H1 (cell line): ENCODE measurements around the gene TMEM30A. TPM values are rescaled to one million over a fixed set of nuclear protein-coding genes. Genes with fewer than 3 reads are reported as not detected.

Source experiments
- CTCF ChIA-PET: fragments of 300-600 bp; sonication (Branson Sonifier 250); formaldehyde crosslinking; loops from one replicate; lab custom pipeline; 2021; ENCODE audit not compliant: partially characterized antibody; lab: Charles Lee
- POLR2A ChIA-PET: fragments of 300-600 bp; sonication (Branson Sonifier 250); formaldehyde crosslinking; loops from one replicate; lab custom pipeline; 2021; ENCODE audit warnings: inconsistent platforms; ENCODE audit not compliant: partially characterized antibody; lab: Charles Lee
- DNase-seq, 2 experiments: peaks; one replicate each; pipeline versions ENCODE4 v3.0.0 to v3.0.0-alpha.2; 2010 to 2022; ENCODE audit warnings: low spot score in 2 of 2, low read depth in 1 of 2, mixed read lengths in 1 of 2
- FAIRE-seq: peaks from 2 replicates; lab custom pipeline; 2011; peaks lifted over from hg19 to GRCh38; lab: Jason Lieb, UNC
- H2AFZ ChIP-seq: 2 replicates; pipeline ENCODE4 v1.8.1; 2012; ENCODE audit warnings: low read length, inconsistent platforms
- H2AK5ac ChIP-seq: 2 replicates; pipeline ENCODE4 v1.6.1; 2013; ENCODE audit warnings: low read depth, low read length
- H2BK120ac ChIP-seq: replicated peaks from 2 replicates; pipeline ENCODE3; 2013; ENCODE audit warnings: low read depth, low read length, inconsistent platforms
- H2BK12ac ChIP-seq: 2 replicates; pipeline ENCODE4 v1.6.1; 2013; ENCODE audit warnings: low read depth, low read length
- H2BK15ac ChIP-seq: 2 replicates; pipeline ENCODE4 v1.6.1; 2013; ENCODE audit warnings: low read length
- H2BK20ac ChIP-seq: 2 replicates; pipeline ENCODE4 v1.6.1; 2013; ENCODE audit warnings: low read length
- H2BK5ac ChIP-seq: 2 replicates; pipeline ENCODE4 v1.6.1; 2013; ENCODE audit warnings: low read depth, low read length
- H3K14ac ChIP-seq: 2 replicates; pipeline ENCODE4 v1.6.1; 2013; ENCODE audit warnings: inconsistent platforms; ENCODE audit not compliant: insufficient read length
- H3K18ac ChIP-seq: 2 replicates; pipeline ENCODE4 v1.6.1; 2013; ENCODE audit warnings: low read length; ENCODE audit errors: extremely low read depth
- H3K23ac ChIP-seq: 2 replicates; pipeline ENCODE4 v1.6.1; 2013; ENCODE audit warnings: inconsistent platforms; ENCODE audit not compliant: insufficient read length
- H3K23me2 ChIP-seq: 2 replicates; pipeline ENCODE4 v1.6.1; 2013; ENCODE audit warnings: low read depth, low read length
- H3K27ac ChIP-seq: 2 replicates; pipeline ENCODE4 v1.6.1; 2011; ENCODE audit warnings: low read depth, low read length, inconsistent platforms
- H3K27me3 ChIP-seq, 4 experiments: replicated peaks in 1 of 4; 1 replicate in 1 of 4; 2 replicates in 3 of 4; pipeline versions ENCODE4 v1.6.1 to v1.8.1; 2011 to 2013; ENCODE audit warnings: low read length in 3 of 4, mild to moderate bottlenecking in 3 of 4, inconsistent platforms in 2 of 4, mixed read lengths in 2 of 4, moderate library complexity in 1 of 4; ENCODE audit not compliant: control insufficient read depth in 3 of 4, insufficient read depth in 3 of 4; ENCODE audit errors: extremely low read depth in 1 of 4
- H3K36me3 ChIP-seq, 4 experiments: 2 replicates each; pipeline versions ENCODE4 v1.6.1 to v1.8.1; 2011 to 2013; ENCODE audit warnings: mild to moderate bottlenecking in 4 of 4, low read length in 3 of 4, moderate library complexity in 2 of 4, control low read depth in 1 of 4, inconsistent platforms in 1 of 4; ENCODE audit not compliant: insufficient read depth in 4 of 4, control insufficient read depth in 2 of 4
- H3K4ac ChIP-seq: replicated peaks from 2 replicates; pipeline ENCODE3; 2013; ENCODE audit warnings: low read length, low read depth, mixed read lengths, inconsistent platforms; ENCODE audit not compliant: insufficient read length
- H3K4me1 ChIP-seq, 4 experiments: replicated peaks in 1 of 4; 1 replicate in 1 of 4; 2 replicates in 3 of 4; pipeline versions ENCODE4 v1.6.1 to v1.8.1; 2011 to 2013; ENCODE audit warnings: low read length in 3 of 4, inconsistent platforms in 2 of 4, mixed read lengths in 1 of 4; ENCODE audit not compliant: insufficient read depth in 4 of 4, control insufficient read depth in 3 of 4
- H3K4me2 ChIP-seq, 2 experiments: 2 replicates each; pipeline versions ENCODE4 v1.6.1 to v1.8.1; 2011 to 2013; ENCODE audit warnings: low read depth in 2 of 2, low read length in 2 of 2, control low read depth in 1 of 2, inconsistent platforms in 1 of 2, mild to moderate bottlenecking in 1 of 2; ENCODE audit not compliant: insufficient read depth in 1 of 2
- H3K4me3 ChIP-seq, 4 experiments: fragments of 200-600, 300-600 bp in 1 of 4; sonication (generic), shearing (Covaris generic), sonication (Bioruptor Twin) in 1 of 4; 2 replicates each; pipeline versions ENCODE4 v1.5.1 to v1.8.1; 2011 to 2016; ENCODE audit warnings: low read length in 4 of 4, low read depth in 3 of 4, control low read depth in 2 of 4, inconsistent platforms in 2 of 4, mild to moderate bottlenecking in 2 of 4, mixed read lengths in 1 of 4, moderate library complexity in 1 of 4; ENCODE audit not compliant: insufficient read depth in 2 of 4; ENCODE audit errors: extremely low read depth in 1 of 4
- H3K56ac ChIP-seq: replicated peaks from 2 replicates; pipeline ENCODE3; 2013; ENCODE audit warnings: low read depth, mild to moderate bottlenecking, mixed read lengths, low read length, inconsistent platforms; ENCODE audit not compliant: insufficient read length
- H3K79me1 ChIP-seq: 2 replicates; pipeline ENCODE4 v1.6.1; 2013; ENCODE audit warnings: low read depth, low read length, control low read depth
- H3K79me2 ChIP-seq, 2 experiments: 2 replicates each; pipeline versions ENCODE4 v1.6.1 to v1.8.1; 2012 to 2013; ENCODE audit warnings: low read length in 2 of 2, mild to moderate bottlenecking in 2 of 2, inconsistent platforms in 1 of 2; ENCODE audit not compliant: insufficient read depth in 2 of 2, control insufficient read depth in 1 of 2
- H3K9ac ChIP-seq, 4 experiments: replicated peaks in 1 of 4; 1 replicate in 1 of 4; 2 replicates in 3 of 4; pipeline versions ENCODE4 v1.6.1 to v1.8.1; 2011 to 2013; ENCODE audit warnings: low read depth in 3 of 4, low read length in 3 of 4, control low read depth in 2 of 4, mild to moderate bottlenecking in 2 of 4, moderate library complexity in 2 of 4, inconsistent platforms in 1 of 4; ENCODE audit errors: extremely low read depth in 1 of 4
- H3K9me3 ChIP-seq, 2 experiments: 2 replicates each; pipeline versions ENCODE4 v1.6.1 to v1.8.1; 2012 to 2013; ENCODE audit warnings: mild to moderate bottlenecking in 2 of 2, moderate library complexity in 2 of 2, control low read depth in 1 of 2, inconsistent platforms in 1 of 2, low read depth in 1 of 2, low read length in 1 of 2, mixed read lengths in 1 of 2; ENCODE audit not compliant: insufficient read depth in 2 of 2
- H4K20me1 ChIP-seq, 2 experiments: replicated peaks in 1 of 2; 2 replicates each; pipeline versions ENCODE3 to v1.8.1; 2011 to 2013; ENCODE audit warnings: inconsistent platforms in 2 of 2, low read length in 2 of 2, mild to moderate bottlenecking in 1 of 2; ENCODE audit not compliant: insufficient read depth in 2 of 2, control insufficient read depth in 1 of 2
- H4K5ac ChIP-seq: 2 replicates; pipeline ENCODE4 v1.6.1; 2013; ENCODE audit warnings: low read length, low read depth, mixed read lengths, inconsistent platforms; ENCODE audit not compliant: insufficient read length
- H4K8ac ChIP-seq: 2 replicates; pipeline ENCODE4 v1.8.0; 2013; ENCODE audit warnings: mild to moderate bottlenecking, moderate library complexity, low read length, inconsistent platforms; ENCODE audit not compliant: insufficient read depth; ENCODE audit errors: extremely low read depth
- H4K91ac ChIP-seq: replicated peaks from 2 replicates; pipeline ENCODE3; 2013; ENCODE audit warnings: low read length, mixed read lengths, inconsistent platforms; ENCODE audit not compliant: insufficient read length
- TAF7 ChIP-seq: optimal IDR thresholded peaks from 2 replicates; pipeline ENCODE3; 2011; ENCODE audit warnings: low read depth, mild to moderate bottlenecking, inconsistent platforms, low read length, moderate library complexity, borderline replicate concordance
- WGBS, 2 experiments: shearing (Covaris generic) in 1 of 2; methylation state at CpG; one replicate each; pipeline versions ENCODE4 v1.1.6 to v1.1.7; 2013 to 2015; ENCODE audit warnings: low lambda C conversion rate in 2 of 2, mixed read lengths in 2 of 2, inconsistent platforms in 1 of 2, low coverage in 1 of 2, missing lambda C conversion rate in 1 of 2; ENCODE audit not compliant: insufficient replicate concordance in 2 of 2, insufficient coverage in 1 of 2, insufficient read length in 1 of 2; ENCODE audit errors: extremely low coverage in 1 of 2, missing lambda C conversion rate in 1 of 2; 5-methylcytosine and 5-hydroxymethylcytosine counted together
- polyA plus RNA-seq, 7 experiments: library from polyadenylated mRNA; depleted of rRNA in 3 of 7; stranded (reverse) in 5 of 7; unstranded in 2 of 7; fragments of >200 nt in 5 of 7; fragments of 200-250 nt in 2 of 7; gene quantifications; 1 replicate in 5 of 7; 2 replicates in 1 of 7; 4 replicates in 1 of 7; pipeline versions ENCODE4 v1.2.1 to v1.2.3, GENCODE V29; 2011 to 2013; ENCODE audit warnings: missing spikeins in 2 of 7, mixed read lengths in 2 of 7
- total RNA-seq: library from RNA; stranded (reverse); fragmentation: NEBNext Ultra II Directional; extraction: Animal tissue kit (Norgen Biotek cat#: 25700); gene quantifications from 2 replicates; pipeline ENCODE4 v1.2.1, GENCODE V29; 2021

Gene TMEM30A
- total and polyA plus RNA-seq, 2 of the 8 experiments (the other 6 are each of a cell fraction or from before 2014, with no cell fraction given): 10.5 to 71.0 TPM

DNA sequence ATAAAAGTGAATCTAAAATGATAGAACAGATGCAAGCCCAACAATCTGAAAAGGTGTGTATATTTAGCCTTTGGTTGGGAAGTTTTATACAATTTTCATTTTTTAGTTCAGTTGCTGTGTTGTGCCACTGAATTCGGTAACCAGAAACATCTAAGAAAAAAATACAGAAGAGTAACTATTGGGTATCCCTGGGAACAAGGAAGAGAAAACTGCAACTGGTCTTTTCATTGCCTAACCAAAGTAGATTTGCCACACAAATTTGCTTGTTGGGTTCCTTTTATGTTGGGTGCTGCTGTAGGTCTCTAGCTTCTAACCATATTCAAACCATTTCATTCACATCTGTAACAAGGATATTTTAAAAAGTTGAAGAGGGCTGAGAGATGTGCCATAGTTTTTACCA, 2.8 kb upstream of the TMEM30A start:
- no peak overlapping the region for H2BK5ac ChIP-seq
- no peak for TF ChIP-seq TAF7
- TF ChIP-seq, all 59 proteins: peak for 0
- DNase-seq: no peak

More for the DNA sequence above, 2.8 kb upstream of the TMEM30A start:
- Histone ChIP-seq H3K36me3 (no peaks in the 10 kb centered on the region), H3K79me2 (peaks cover 12 to 19% of the 10 kb centered on the region in 2 experiments), H4K5ac (no peak overlapping the region), H4K20me1 (peaks cover 2 to 4% of the 10 kb centered on the region in 2 experiments), H4K8ac (no peak overlapping the region), H3K79me1 (0 out of 2 replicates have a peak, but pooled peaks cover 3% of the 10 kb centered on the region), H3K9ac (no peak overlapping the region), H3K4me1 (peaks cover 3 to 9% (median 7%) of the 10 kb centered on the region in 4 experiments), H3K56ac (no peak overlapping the region), H3K9me3 (no peaks in the 10 kb centered on the region), H2BK120ac (no peak overlapping the region), H3K27me3 (no peaks in the 10 kb centered on the region), H3K4me3 (no peak overlapping the region), H4K91ac (no peak overlapping the region), H2BK12ac (no peak overlapping the region), H2AFZ (no peak overlapping the region), H3K4me2 (no peak overlapping the region), H2BK15ac (no peak overlapping the region), H3K14ac (no peak overlapping the region), H3K27ac (no peak overlapping the region), H3K4ac (no peak overlapping the region), H3K18ac (no peak overlapping the region), H2AK5ac (no peak overlapping the region), H3K23ac (no peak overlapping the region), H2BK20ac (no peak overlapping the region), H3K23me2 (no peaks in the 10 kb centered on the region)
- CTCF ChIA-PET: interaction anchor here (1.5 kb wide), 1 partner anchor 52 kb away, joined by 3 read pairs; no protein-coding TSS in a partner anchor
- FAIRE-seq: no peak
- WGBS, 2 experiments: 82% methylated on average over 1 of the region's 1 CpG; no CpG with 5 or more reads in 1 of the 2 experiments
- POLR2A ChIA-PET: no interaction called here
